B cell (primary cell): ENCODE data around the gene THUMPD3. TPM values are rescaled to one million over a fixed set of nuclear protein-coding genes. Genes with fewer than 3 reads are reported as not detected.
A peak's percentile ranks its signal among the peaks of the same experiment; 100 is the strongest.

ENCODE experiments used
- ATAC-seq: fragments of 200-7000 bp; cut with Tn5 transposase; one replicate; pipeline ENCODE4 v1.10.0; 2021; ENCODE audit warnings: low read depth, mild to moderate bottlenecking, moderate number of reproducible peaks, moderate library complexity
- CTCF ChIA-PET: fragments of 350-600 bp; sonication (Branson Sonifier 250); formaldehyde crosslinking; loops from one replicate; lab custom pipeline; 2021; ENCODE audit warnings: antibody characterized with exemption, inconsistent platforms; lab: Charles Lee
- POLR2A ChIA-PET: fragments of 350-600 bp; sonication (Branson Sonifier 250); formaldehyde crosslinking; loops from one replicate; lab custom pipeline; 2021; ENCODE audit warnings: antibody characterized with exemption; lab: Charles Lee
- DNase-seq: peaks from one replicate; pipeline ENCODE4 v3.0.0; 2013
- H2AFZ ChIP-seq: 2 replicates; pipeline ENCODE4 v1.6.1; 2012; ENCODE audit warnings: mild to moderate bottlenecking, low read depth, low read length; ENCODE audit not compliant: insufficient read depth, poor library complexity, severe bottlenecking
- H3K27ac ChIP-seq, 2 donors: 1 replicate in 1 of 2; 2 replicates in 1 of 2; pipeline ENCODE4 v1.5.1; 2012 to 2013; ENCODE audit warnings: low read length in 2 of 2, mild to moderate bottlenecking in 2 of 2, moderate library complexity in 1 of 2
- H3K27me3 ChIP-seq, 4 experiments: fragments of 200-600 bp in 1 of 4; sonication (generic) in 1 of 4; replicated peaks in 1 of 4; 1 replicate in 2 of 4; 2 replicates in 2 of 4; pipeline versions ENCODE4 v1.6.1 to v1.7.0; 2013 to 2016; ENCODE audit warnings: low read length in 3 of 4, mild to moderate bottlenecking in 2 of 4, mixed read lengths in 1 of 4, moderate library complexity in 1 of 4; ENCODE audit not compliant: insufficient read depth in 4 of 4, control insufficient read depth in 3 of 4; ENCODE audit errors: control extremely low read depth in 1 of 4
- H3K36me3 ChIP-seq, 2 experiments: replicated peaks in 1 of 2; 1 replicate in 1 of 2; 2 replicates in 1 of 2; pipeline versions ENCODE4 v1.6.1 to v1.7.1; 2013; ENCODE audit warnings: low read length in 1 of 2; ENCODE audit not compliant: insufficient read depth in 2 of 2, control insufficient read depth in 1 of 2; ENCODE audit errors: control extremely low read depth in 1 of 2, extremely low read depth in 1 of 2
- H3K4me1 ChIP-seq, 2 donors: fragments of 200-600 bp in 1 of 2; sonication (generic) in 1 of 2; 1 replicate in 1 of 2; 2 replicates in 1 of 2; pipeline versions ENCODE4 v1.5.1 to v1.6.1; 2013 to 2017; ENCODE audit warnings: low read length in 2 of 2; ENCODE audit not compliant: control insufficient read depth in 2 of 2, insufficient read depth in 2 of 2
- H3K4me2 ChIP-seq: replicated peaks from 2 replicates; pipeline ENCODE3; 2012; ENCODE audit warnings: mild to moderate bottlenecking, low read depth, low read length; ENCODE audit not compliant: poor library complexity, severe bottlenecking
- H3K4me3 ChIP-seq, 5 experiments: fragments of 200-600 bp in 1 of 5; sonication (generic) in 1 of 5; 1 replicate in 3 of 5; 2 replicates in 2 of 5; pipeline versions ENCODE4 v1.5.1 to v1.7.0; 2011 to 2016; ENCODE audit warnings: low read length in 4 of 5, mild to moderate bottlenecking in 4 of 5, low read depth in 2 of 5, control low read depth in 1 of 5, moderate library complexity in 1 of 5; ENCODE audit not compliant: insufficient read depth in 1 of 5; ENCODE audit errors: control extremely low read depth in 1 of 5, extremely low read depth in 1 of 5
- H3K79me2 ChIP-seq: fragments of 200-600 bp; sonication (generic); one replicate; pipeline ENCODE4 v1.6.0; 2016; ENCODE audit warnings: low read length; ENCODE audit not compliant: control insufficient read depth, insufficient read depth
- H3K9ac ChIP-seq: fragments of 200-600 bp; sonication (generic); 2 replicates; pipeline ENCODE4 v1.6.1; 2017; ENCODE audit warnings: mild to moderate bottlenecking, low read length, moderate library complexity
- H3K9me3 ChIP-seq, 3 donors: one replicate each; pipeline versions ENCODE4 v1.6.1 to v1.7.1; 2013; ENCODE audit warnings: low read length in 2 of 3; ENCODE audit not compliant: control insufficient read depth in 2 of 3, insufficient read depth in 1 of 3; ENCODE audit errors: control extremely low read depth in 1 of 3
- H4K20me1 ChIP-seq: 2 replicates; pipeline ENCODE4 v1.6.0; 2012; ENCODE audit warnings: mild to moderate bottlenecking, low read length; ENCODE audit not compliant: insufficient read depth, control insufficient read depth, poor library complexity, severe bottlenecking
- H3K27ac Mint-ChIP-seq: one replicate; pipeline ENCODE4 v1.8.0; 2021; ENCODE audit warnings: mixed read lengths
- H3K27me3 Mint-ChIP-seq: one replicate; pipeline ENCODE4 v1.8.0; 2021; ENCODE audit warnings: mixed read lengths
- H3K4me1 Mint-ChIP-seq: one replicate; pipeline ENCODE4 v1.8.0; 2021; ENCODE audit warnings: mixed read lengths
- H3K4me3 Mint-ChIP-seq: one replicate; pipeline ENCODE4 v1.8.0; 2021; ENCODE audit warnings: mixed read lengths
- H3K9me3 Mint-ChIP-seq: one replicate; pipeline ENCODE4 v1.8.0; 2022; ENCODE audit warnings: mixed read lengths; ENCODE audit not compliant: insufficient read depth
- EZH2 ChIP-seq: IDR thresholded peaks from 2 replicates; pipeline ENCODE4 v1.6.1; 2012; ENCODE audit warnings: borderline replicate concordance, low read depth, mild to moderate bottlenecking, moderate library complexity, low read length; ENCODE audit not compliant: insufficient read depth, poor library complexity, severe bottlenecking
- WGBS: methylation state at CpG from one replicate; pipeline ENCODE4 v1.1.5; 2013; ENCODE audit warnings: missing lambda C conversion rate; ENCODE audit not compliant: insufficient coverage; 5-methylcytosine and 5-hydroxymethylcytosine counted together
- intact Hi-C: fragments of 100-400 bp; cut with micrococcal nuclease; formaldehyde crosslinking; loops from one replicate; pipeline ENCODE4 v1.10.0; 2022
- polyA plus RNA-seq: library from polyadenylated mRNA; depleted of rRNA; stranded (reverse); fragments of >200 nt; gene quantifications from 2 replicates; pipeline ENCODE4 v1.2.3, GENCODE V29; 2012
- total RNA-seq, 2 donors: library from RNA; stranded (reverse); fragments of 120-200 nt in 1 of 2; gene quantifications; 1 replicate in 1 of 2; 2 replicates in 1 of 2; pipeline versions ENCODE4 v1.2.3 to v1.2.4, GENCODE V29; 2013 to 2022
- TF ChIP-seq, protein P1 (sequence below): fragments of 200-600 bp; IDR thresholded peaks from one replicate; pipeline ENCODE4 v1.8.0; 2022; ENCODE audit warnings: antibody characterized with exemption, mild to moderate bottlenecking

THUMPD3 gene
- total and polyA plus RNA-seq, 2 donors (not counting 1 experiment from before 2014, with no cell fraction given) = 10.1 to 32.1 TPM

- intact Hi-C loops = loop anchor here (2.0 kb wide), 1 partner anchor 20 kb away; no protein-coding TSS in a partner anchor
- TF ChIP-seq, protein P1, sequence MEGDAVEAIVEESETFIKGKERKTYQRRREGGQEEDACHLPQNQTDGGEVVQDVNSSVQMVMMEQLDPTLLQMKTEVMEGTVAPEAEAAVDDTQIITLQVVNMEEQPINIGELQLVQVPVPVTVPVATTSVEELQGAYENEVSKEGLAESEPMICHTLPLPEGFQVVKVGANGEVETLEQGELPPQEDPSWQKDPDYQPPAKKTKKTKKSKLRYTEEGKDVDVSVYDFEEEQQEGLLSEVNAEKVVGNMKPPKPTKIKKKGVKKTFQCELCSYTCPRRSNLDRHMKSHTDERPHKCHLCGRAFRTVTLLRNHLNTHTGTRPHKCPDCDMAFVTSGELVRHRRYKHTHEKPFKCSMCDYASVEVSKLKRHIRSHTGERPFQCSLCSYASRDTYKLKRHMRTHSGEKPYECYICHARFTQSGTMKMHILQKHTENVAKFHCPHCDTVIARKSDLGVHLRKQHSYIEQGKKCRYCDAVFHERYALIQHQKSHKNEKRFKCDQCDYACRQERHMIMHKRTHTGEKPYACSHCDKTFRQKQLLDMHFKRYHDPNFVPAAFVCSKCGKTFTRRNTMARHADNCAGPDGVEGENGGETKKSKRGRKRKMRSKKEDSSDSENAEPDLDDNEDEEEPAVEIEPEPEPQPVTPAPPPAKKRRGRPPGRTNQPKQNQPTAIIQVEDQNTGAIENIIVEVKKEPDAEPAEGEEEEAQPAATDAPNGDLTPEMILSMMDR = no peak
- TF ChIP-seq EZH2 = no peak
- H3K79me2 ChIP-seq = peaks cover 100% of the 10 kb centered on the region
- WGBS = 100% methylated on average over 2 of the region's 3 CpGs
- peaks cover 55 to 74% of the 10 kb centered on the region in 2 donors for H3K4me1 ChIP-seq
- peaks cover 77% of the 10 kb centered on the region for H3K4me1 Mint-ChIP-seq
- peaks cover 0 to 2% of the 10 kb centered on the region in 2 experiments for H3K36me3 ChIP-seq
- DNase-seq (no peak), ATAC-seq (no peak)
- H3K27ac ChIP-seq = peak overlapping the region in 1 of 2 donors; percentile 2
- no peak overlapping the region for H3K4me3 Mint-ChIP-seq
- H3K4me2 ChIP-seq = no peak overlapping the region
- no peak overlapping the region for H2AFZ ChIP-seq
- peaks cover 56% of the 10 kb centered on the region for H4K20me1 ChIP-seq
- H3K9me3 ChIP-seq = no peaks in the 10 kb centered on the region
- no peak overlapping the region for H3K27ac Mint-ChIP-seq
- H3K4me3 ChIP-seq = no peak overlapping the region
- H3K27me3 ChIP-seq = no peaks in the 10 kb centered on the region
- ChIA-PET POLR2A (no interaction called here), CTCF (interaction anchor here (1.3 kb wide), 1 partner anchor 49 kb away, joined by 4 read pairs; no protein-coding TSS in a partner anchor)
- no peak overlapping the region for H3K9ac ChIP-seq
- no peaks in the 10 kb centered on the region for H3K27me3 Mint-ChIP-seq
- H3K9me3 Mint-ChIP-seq = no peaks in the 10 kb centered on the region
Observed at GRCh38 chr3:9402410-9403228, 39.8 kb downstream of the THUMPD3 start.

- Histone ChIP-seq H3K9me3 (no peaks in the 10 kb centered on the region), H3K4me3 (no peak overlapping the region), H3K79me2 (peaks cover 100% of the 10 kb centered on the region), H4K20me1 (peaks cover 60% of the 10 kb centered on the region), H3K27ac (no peak overlapping the region), H3K36me3 (peaks cover 0 to 2% of the 10 kb centered on the region in 2 experiments), H3K4me2 (no peak overlapping the region), H3K27me3 (no peaks in the 10 kb centered on the region), H3K4me1 (peaks cover 58 to 79% of the 10 kb centered on the region in 2 donors), H3K9ac (no peak overlapping the region), H2AFZ (no peak overlapping the region)
- Mint-ChIP-seq H3K4me3 (no peak overlapping the region), H3K9me3 (no peaks in the 10 kb centered on the region), H3K27me3 (no peaks in the 10 kb centered on the region), H3K4me1 (peaks cover 81% of the 10 kb centered on the region), H3K27ac (no peak overlapping the region)
- TF ChIP-seq, protein P1 = no peak
- no peak for TF ChIP-seq EZH2
- ATAC-seq = no peak
- intact Hi-C loops = loop anchor here (2.0 kb wide), 1 partner anchor 19 kb away; no protein-coding TSS in a partner anchor
- POLR2A ChIA-PET = no interaction called here
- no peak for DNase-seq
- CTCF ChIA-PET = interaction anchor here (1.3 kb wide), 1 partner anchor 50 kb away, joined by 4 read pairs; no protein-coding TSS in a partner anchor
- no CpG with 5 or more reads among the region's 2 CpGs for WGBS
Observed at GRCh38 chr3:9403463-9403862, 40.6 kb downstream of the THUMPD3 start.
